GM12878 (cell line): ENCODE results near the gene SLC26A1. TPM values are rescaled to one million over a fixed set of nuclear protein-coding genes. Genes with fewer than 3 reads are reported as not detected.

Experiments
- ATAC-seq: fragments of 200-7000 bp; cut with Tn5 transposase; 3 replicates; pipeline ENCODE4 v1.9.1; 2020; ENCODE audit warnings: mild to moderate bottlenecking, moderate library complexity
- BruUV-seq: library from RNA; stranded (reverse); fragments of 400-500 nt; replicated peaks from 2 replicates; lab custom pipeline; 2021; lab: Mats Ljungman, UMichigan
- CTCF ChIA-PET: fragments of 300-600 bp; sonication (Branson Sonifier 250); formaldehyde crosslinking; extraction: SDS; loops from one replicate; lab custom pipeline; 2021; ENCODE audit warnings: inconsistent platforms; lab: Yijun Ruan, JAX
- POLR2A ChIA-PET: fragments of 350-600 bp; formaldehyde crosslinking; extraction: SDS; loops from one replicate; lab custom pipeline; 2021; ENCODE audit warnings: inconsistent platforms; lab: Charles Lee
- RAD21 ChIA-PET: fragments of 300-600 bp; sonication (Branson Sonifier 250); formaldehyde crosslinking; loops from one replicate; lab custom pipeline; 2023; ENCODE audit warnings: antibody characterized with exemption; ENCODE audit not compliant: unreplicated experiment; lab: Charles Lee
- SMC1A ChIA-PET: fragments of 300-600 bp; sonication (Branson Sonifier 250); formaldehyde crosslinking; loops from one replicate; lab custom pipeline; 2023; ENCODE audit not compliant: unreplicated experiment, uncharacterized antibody; lab: Charles Lee
- DNase-seq: peaks from one replicate; pipeline ENCODE4 v3.0.0-alpha.2; 2011; ENCODE audit warnings: low read depth, low spot score
- FAIRE-seq: peaks from 3 replicates; lab custom pipeline; 2011; peaks lifted over from hg19 to GRCh38; lab: Jason Lieb, UNC
- H2AFZ ChIP-seq: 2 replicates; pipeline ENCODE4 v1.6.0; 2011; ENCODE audit warnings: low read depth, low read length, control low read depth; ENCODE audit not compliant: control insufficient read depth
- H3K27ac ChIP-seq: 2 replicates; pipeline ENCODE4 v1.5.1; 2011; ENCODE audit warnings: control low read depth; ENCODE audit not compliant: control insufficient read depth, insufficient read depth
- H3K27me3 ChIP-seq, 2 experiments: replicated peaks in 1 of 2; 2 replicates each; pipeline versions ENCODE4 v1.6.0 to v1.6.1; 2011; ENCODE audit warnings: low read length in 1 of 2; ENCODE audit not compliant: control insufficient read depth in 2 of 2, insufficient read depth in 2 of 2
- H3K36me3 ChIP-seq, 2 experiments: 2 replicates each; pipeline ENCODE4 v1.5.1; 2011; ENCODE audit warnings: low read length in 1 of 2; ENCODE audit not compliant: control insufficient read depth in 2 of 2, insufficient read depth in 2 of 2
- H3K4me1 ChIP-seq: 2 replicates; pipeline ENCODE4 v1.6.1; 2011; ENCODE audit warnings: mild to moderate bottlenecking, low read length, moderate library complexity, mixed read lengths; ENCODE audit not compliant: control insufficient read depth, insufficient read depth
- H3K4me2 ChIP-seq: 2 replicates; pipeline ENCODE4 v1.6.0; 2011; ENCODE audit warnings: control low read depth; ENCODE audit not compliant: control insufficient read depth, insufficient read depth
- H3K4me3 ChIP-seq: fragments of 200-600 bp; sonication (generic); 2 replicates; pipeline ENCODE4 v1.5.1; 2016
- H3K79me2 ChIP-seq: 2 replicates; pipeline ENCODE4 v1.6.0; 2011; ENCODE audit warnings: low read length; ENCODE audit not compliant: control insufficient read depth, insufficient read depth
- H3K9ac ChIP-seq: 2 replicates; pipeline ENCODE4 v1.8.0; 2011; ENCODE audit warnings: low read length, control low read depth, mixed read lengths; ENCODE audit not compliant: control insufficient read depth, insufficient read depth
- H3K9me3 ChIP-seq: replicated peaks from 3 replicates; pipeline ENCODE4 v1.5.1; 2011; ENCODE audit warnings: mild to moderate bottlenecking, low read length; ENCODE audit not compliant: control insufficient read depth, insufficient read depth
- H4K20me1 ChIP-seq: 2 replicates; pipeline ENCODE4 v1.6.0; 2011; ENCODE audit not compliant: control insufficient read depth, insufficient read depth
- CEBPB ChIP-seq, 2 experiments: fragments of 150-350 bp in 1 of 2; IDR thresholded peaks; 2 replicates each; pipeline ENCODE4 v1.6.1; 2012 to 2014; ENCODE audit warnings: low read depth in 2 of 2, low read length in 2 of 2, borderline replicate concordance in 1 of 2, inconsistent platforms in 1 of 2
- CREB1 ChIP-seq: IDR thresholded peaks from 2 replicates; pipeline ENCODE4 v1.6.1; 2012; ENCODE audit warnings: low read depth, mild to moderate bottlenecking, inconsistent platforms
- DPF2 ChIP-seq: fragments of 450-650 bp; IDR thresholded peaks from 2 replicates; pipeline ENCODE4 v1.6.1; 2017; ENCODE audit warnings: mild to moderate bottlenecking
- HDAC2 ChIP-seq: fragments of 200-600 bp; sonication (generic); IDR thresholded peaks from 2 replicates; pipeline ENCODE4 v1.6.1; 2017
- IKZF1 ChIP-seq: fragments of 450-650 bp; conservative IDR thresholded peaks from 2 replicates; pipeline ENCODE4 v1.6.1; 2017; ENCODE audit warnings: antibody characterized with exemption, mild to moderate bottlenecking
- IRF4 ChIP-seq: IDR thresholded peaks from 2 replicates; pipeline ENCODE4 v1.6.1; 2011; ENCODE audit warnings: low read depth, low read length
- MEF2B ChIP-seq: fragments of 450-650 bp; IDR thresholded peaks from 2 replicates; pipeline ENCODE4 v1.6.1; 2018; ENCODE audit warnings: mild to moderate bottlenecking, moderate library complexity; ENCODE audit not compliant: partially characterized antibody, poor library complexity, severe bottlenecking
- RBBP5 ChIP-seq: fragments of 200-600 bp; sonication (generic); conservative IDR thresholded peaks from 2 replicates; pipeline ENCODE4 v1.6.1; 2016
- TCF7 ChIP-seq: IDR thresholded peaks from 2 replicates; pipeline ENCODE4 v1.6.1; 2014; ENCODE audit warnings: antibody characterized with exemption, borderline replicate concordance
- YBX1 ChIP-seq: fragments of 450-650 bp; IDR thresholded peaks from 2 replicates; pipeline ENCODE4 v1.6.1; 2016; ENCODE audit warnings: antibody characterized with exemption
- ZNF274 ChIP-seq: IDR thresholded peaks from one replicate; pipeline ENCODE4 v1.8.0; 2011; ENCODE audit not compliant: insufficient read length, insufficient read depth
- ZNF384 ChIP-seq: IDR thresholded peaks from 2 replicates; pipeline ENCODE4 v1.6.1; 2012; ENCODE audit warnings: low read depth, mild to moderate bottlenecking, low read length, improper control_type of control experiment, borderline replicate concordance
- WGBS: methylation state at CpG from one replicate; pipeline ENCODE4 v1.1.6; 2016; ENCODE audit warnings: low lambda C conversion rate; ENCODE audit not compliant: insufficient replicate concordance, insufficient coverage; ENCODE audit errors: missing lambda C conversion rate; 5-methylcytosine and 5-hydroxymethylcytosine counted together
- in situ Hi-C: fragments of 300-500 bp; cut with MboI; formaldehyde crosslinking; loops from 9 replicates; pipeline ENCODE4 v1.14.3; 2018; ENCODE audit warnings: mixed read lengths
- intact Hi-C: fragments of 100-400 bp; cut with micrococcal nuclease; formaldehyde crosslinking; loops from one replicate; pipeline ENCODE4 v1.14.2; 2022; ENCODE audit not compliant: unreplicated experiment
- polyA plus RNA-seq, 11 experiments: library from polyadenylated mRNA; depleted of rRNA in 4 of 11; unstranded in 6 of 11; stranded (reverse) in 5 of 11; fragments of >200 nt; fragmentation: Nextera tagmentation in 4 of 11; fragmentation: Illumina TruSeq in 1 of 11; extraction: Ambion mirVana in 4 of 11; extraction: Trizol in 1 of 11; gene quantifications; 1 replicate in 1 of 11; 2 replicates in 10 of 11; pipeline versions ENCODE4 v1.2.1 to v1.2.3, GENCODE V29; 2011 to 2016; ENCODE audit warnings: inconsistent platforms in 2 of 11, missing spikeins in 2 of 11, low read depth in 1 of 11
- total RNA-seq, 4 experiments: library from RNA; depleted of rRNA in 3 of 4; stranded (reverse); fragments of >200 nt in 3 of 4; fragmentation: Illumina TruSeq in 1 of 4; extraction: Trizol in 1 of 4; gene quantifications; 2 replicates each; pipeline versions ENCODE4 v1.2.1 to v1.2.3, GENCODE V29; 2013 to 2021
- TF ChIP-seq, protein P1 (sequence below): IDR thresholded peaks from 2 replicates; pipeline ENCODE4 v1.6.1; 2011; ENCODE audit warnings: low read depth, mild to moderate bottlenecking, low read length, moderate library complexity, borderline replicate concordance; ENCODE audit errors: extremely low read depth
- TF ChIP-seq, protein P2 (sequence below): fragments of 450-650 bp; IDR thresholded peaks from 2 replicates; pipeline ENCODE4 v1.6.1; 2014; ENCODE audit warnings: mild to moderate bottlenecking
- TF ChIP-seq, protein P3 (sequence below): IDR thresholded peaks from 2 replicates; pipeline ENCODE4 v1.6.1; 2012; ENCODE audit warnings: low read length, inconsistent platforms

SLC26A1 gene
- total and polyA plus RNA-seq, 10 of the 15 experiments (the other 5 are each of a cell fraction or from before 2014, with no cell fraction given), result 0.05 to 0.96 (median 0.28) TPM; not detected in 5

DNA sequence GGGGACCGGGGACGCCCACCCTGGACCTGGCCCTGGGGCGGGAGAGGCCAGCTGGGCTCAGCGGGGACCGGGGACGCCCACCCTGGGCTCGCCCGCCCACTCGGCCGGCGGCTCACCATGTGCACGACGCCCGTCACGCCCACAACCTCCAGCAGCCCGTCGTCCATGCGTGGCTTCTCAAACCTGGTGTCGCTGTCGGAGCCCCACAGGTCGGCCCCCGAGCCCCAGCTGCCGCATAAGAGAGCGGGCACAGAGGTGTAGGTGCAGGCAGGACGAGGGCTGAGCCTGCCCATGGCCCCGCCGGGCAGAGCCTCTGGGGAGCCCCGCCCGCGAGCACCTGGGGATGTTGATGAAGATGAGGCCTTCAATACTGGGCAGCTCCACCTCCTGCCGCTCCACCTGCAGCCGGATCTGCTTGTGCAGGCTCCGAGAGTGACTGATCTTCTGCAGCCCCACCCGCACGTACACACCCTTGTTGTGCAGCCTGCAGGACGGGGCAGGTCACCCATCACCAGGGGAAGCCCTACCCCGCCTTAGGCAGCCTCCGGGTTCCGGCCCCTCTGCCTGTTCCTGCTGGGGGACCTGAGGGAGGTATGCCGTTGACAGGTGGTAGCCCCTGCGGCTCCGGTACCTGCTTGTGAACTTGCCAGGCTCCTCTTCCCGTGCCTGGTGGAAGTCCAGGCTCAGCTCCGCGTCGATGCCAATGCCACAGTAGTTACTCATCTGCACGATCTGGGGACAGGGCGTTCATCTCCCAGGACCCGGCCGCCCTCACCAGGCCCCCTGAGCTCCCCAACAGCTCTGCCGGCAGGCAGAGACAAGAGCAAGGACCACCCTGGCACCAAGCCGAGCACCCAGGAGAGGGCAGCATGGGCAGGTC, 31.6 kb downstream of the SLC26A1 start:
- H3K27ac ChIP-seq, result no peak overlapping the region
- TF ChIP-seq, protein P1, sequence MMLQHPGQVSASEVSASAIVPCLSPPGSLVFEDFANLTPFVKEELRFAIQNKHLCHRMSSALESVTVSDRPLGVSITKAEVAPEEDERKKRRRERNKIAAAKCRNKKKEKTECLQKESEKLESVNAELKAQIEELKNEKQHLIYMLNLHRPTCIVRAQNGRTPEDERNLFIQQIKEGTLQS, result no peak
- H3K4me2 ChIP-seq, result no peak overlapping the region
- H3K36me3 ChIP-seq, result no peaks in the 10 kb centered on the region; a peak in 1 of 4 replicates
- no peaks in the 10 kb centered on the region for H4K20me1 ChIP-seq
- CTCF ChIA-PET, result no interaction called here
- H3K27me3 ChIP-seq, result no peaks in the 10 kb centered on the region
- H3K79me2 ChIP-seq, result no peaks in the 10 kb centered on the region
- no peak overlapping the region for H3K4me3 ChIP-seq
- no peaks in the 10 kb centered on the region for H3K9me3 ChIP-seq
- RAD21 ChIA-PET, result no interaction called here
- POLR2A ChIA-PET, result no interaction called here
- WGBS, result 63% methylated on average over 46 of the region's 52 CpGs
- FAIRE-seq (no peak), ATAC-seq (no peak), DNase-seq (no peak)
- in situ Hi-C loops (no loop called here), intact Hi-C loops (no loop called here)
- no peaks in the 10 kb centered on the region for H3K4me1 ChIP-seq
- no TSS peak for BruUV-seq
- no peak overlapping the region for H3K9ac ChIP-seq
- SMC1A ChIA-PET, result no interaction called here
- H2AFZ ChIP-seq, result no peak overlapping the region

DNA sequence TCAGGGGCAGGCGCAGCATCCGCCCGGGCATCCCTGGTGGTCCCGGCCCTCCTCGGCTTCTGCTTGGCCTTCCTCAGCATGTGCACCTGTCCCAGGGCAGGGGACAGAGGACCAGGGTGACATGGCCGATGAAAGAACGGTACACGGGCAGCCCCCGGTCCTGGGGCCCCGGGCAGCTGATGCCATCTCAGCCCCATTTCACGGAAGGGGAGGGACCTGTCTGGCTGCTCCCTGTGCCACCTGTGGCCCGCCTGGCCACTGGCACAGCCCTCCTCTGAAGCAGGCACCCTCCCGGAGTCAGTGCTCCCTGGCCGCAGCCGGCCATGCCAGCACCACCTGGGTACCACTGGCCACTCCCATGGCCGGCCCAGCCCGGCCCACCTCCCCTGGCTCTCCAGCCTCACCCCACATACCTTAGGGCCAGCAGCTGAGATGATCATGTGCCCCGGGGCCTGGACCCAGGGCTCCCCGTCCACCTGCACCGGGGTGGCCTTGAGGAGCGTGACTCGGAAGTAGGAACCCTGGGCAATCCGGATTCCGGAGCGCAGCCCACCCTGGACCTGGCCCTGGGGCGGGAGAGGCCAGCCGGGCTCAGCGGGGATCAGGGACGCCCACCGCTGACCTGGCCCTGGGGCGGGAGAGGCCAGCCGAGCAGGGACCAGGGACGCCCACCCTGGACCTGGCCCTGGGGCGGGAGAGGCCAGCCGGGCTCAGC, 32.4 kb downstream of the SLC26A1 start:
- WGBS, result 94% methylated on average over 28 of the region's 35 CpGs
- intact Hi-C loops, result no loop called here
- ChIA-PET CTCF (no interaction called here), RAD21 (no interaction called here), POLR2A (no interaction called here), SMC1A (no interaction called here)
- Histone ChIP-seq H3K4me2 (no peak overlapping the region), H3K36me3 (no peaks in the 10 kb centered on the region; a peak in 1 of 4 replicates), H3K9me3 (no peaks in the 10 kb centered on the region), H2AFZ (no peak overlapping the region), H4K20me1 (no peaks in the 10 kb centered on the region), H3K4me1 (no peaks in the 10 kb centered on the region), H3K27ac (no peak overlapping the region), H3K9ac (no peak overlapping the region), H3K4me3 (no peak overlapping the region), H3K79me2 (no peaks in the 10 kb centered on the region), H3K27me3 (no peaks in the 10 kb centered on the region)
- in situ Hi-C loops, result no loop called here
- FAIRE-seq (no peak), ATAC-seq (no peak), DNase-seq (no peak)
- no TSS peak for BruUV-seq
- no peak for TF ChIP-seq CREB1
- no peak for TF ChIP-seq TCF7
- TF ChIP-seq ZNF384, result no peak
- TF ChIP-seq ZNF274, result no peak
- TF ChIP-seq, protein P2, sequence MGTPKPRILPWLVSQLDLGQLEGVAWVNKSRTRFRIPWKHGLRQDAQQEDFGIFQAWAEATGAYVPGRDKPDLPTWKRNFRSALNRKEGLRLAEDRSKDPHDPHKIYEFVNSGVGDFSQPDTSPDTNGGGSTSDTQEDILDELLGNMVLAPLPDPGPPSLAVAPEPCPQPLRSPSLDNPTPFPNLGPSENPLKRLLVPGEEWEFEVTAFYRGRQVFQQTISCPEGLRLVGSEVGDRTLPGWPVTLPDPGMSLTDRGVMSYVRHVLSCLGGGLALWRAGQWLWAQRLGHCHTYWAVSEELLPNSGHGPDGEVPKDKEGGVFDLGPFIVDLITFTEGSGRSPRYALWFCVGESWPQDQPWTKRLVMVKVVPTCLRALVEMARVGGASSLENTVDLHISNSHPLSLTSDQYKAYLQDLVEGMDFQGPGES, result no peak
- no peak for TF ChIP-seq IRF4
- TF ChIP-seq, protein P3, sequence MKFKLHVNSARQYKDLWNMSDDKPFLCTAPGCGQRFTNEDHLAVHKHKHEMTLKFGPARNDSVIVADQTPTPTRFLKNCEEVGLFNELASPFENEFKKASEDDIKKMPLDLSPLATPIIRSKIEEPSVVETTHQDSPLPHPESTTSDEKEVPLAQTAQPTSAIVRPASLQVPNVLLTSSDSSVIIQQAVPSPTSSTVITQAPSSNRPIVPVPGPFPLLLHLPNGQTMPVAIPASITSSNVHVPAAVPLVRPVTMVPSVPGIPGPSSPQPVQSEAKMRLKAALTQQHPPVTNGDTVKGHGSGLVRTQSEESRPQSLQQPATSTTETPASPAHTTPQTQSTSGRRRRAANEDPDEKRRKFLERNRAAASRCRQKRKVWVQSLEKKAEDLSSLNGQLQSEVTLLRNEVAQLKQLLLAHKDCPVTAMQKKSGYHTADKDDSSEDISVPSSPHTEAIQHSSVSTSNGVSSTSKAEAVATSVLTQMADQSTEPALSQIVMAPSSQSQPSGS, result no peak
- TF ChIP-seq MEF2B, result no peak
- TF ChIP-seq YBX1, result no peak
- TF ChIP-seq CEBPB (IDR thresholded peaks at IDR 0.05; ENCODE audit: borderline replicate concordance in 1 of 2, low read depth in 2 of 2, low read length in 2 of 2), result no peak
- no peak for TF ChIP-seq IKZF1
- TF ChIP-seq DPF2, result no peak
- no peak for TF ChIP-seq HDAC2
- no peak for TF ChIP-seq RBBP5
